SU-DHL-6 (cell line): ENCODE data around the gene CREB5.

Experiments
- EZH2phosphoT487 ChIP-seq: fragments of 200-600 bp; sonication (generic), shearing (Covaris generic); conservative IDR thresholded peaks from 2 replicates; pipeline ENCODE4 v1.6.1; 2018; ENCODE audit warnings: mild to moderate bottlenecking, antibody characterized with exemption, low read length, moderate library complexity, mixed read lengths
- TF ChIP-seq, protein P1 (sequence below): fragments of 200-600 bp; sonication (generic); IDR thresholded peaks from one replicate; pipeline ENCODE4 v1.5.1; 2017; ENCODE audit warnings: antibody characterized with exemption, mild to moderate bottlenecking, low read length, moderate library complexity; ENCODE audit not compliant: insufficient read depth, poor library complexity, severe bottlenecking

DNA sequence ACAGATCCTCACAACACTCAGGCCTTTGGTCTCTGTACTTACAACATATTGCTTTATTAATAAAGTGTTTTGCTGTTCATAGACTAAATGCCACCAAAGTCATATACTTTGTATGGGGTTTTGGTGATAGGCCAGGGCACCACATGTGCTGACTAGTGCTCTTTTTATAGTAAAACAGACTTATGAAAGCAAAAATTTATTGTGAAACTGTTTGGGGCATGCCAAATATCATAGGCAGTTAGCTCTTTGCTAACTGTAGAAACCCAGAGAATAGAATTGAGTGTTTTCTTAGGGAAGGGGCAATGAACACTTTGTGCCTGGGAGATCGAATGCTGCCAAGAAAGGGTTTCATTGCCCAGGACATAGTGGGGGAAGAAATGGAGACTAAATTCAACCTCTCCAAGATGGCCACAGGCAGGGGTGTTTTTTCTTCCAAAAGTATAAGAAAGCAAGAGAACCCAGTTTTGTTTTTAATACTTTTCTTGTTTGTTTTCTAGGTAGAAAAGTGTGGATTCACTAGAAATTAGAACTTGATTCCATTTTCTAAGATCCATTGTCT, 403.1 kb downstream of the CREB5 start:
- TF ChIP-seq, protein P1, sequence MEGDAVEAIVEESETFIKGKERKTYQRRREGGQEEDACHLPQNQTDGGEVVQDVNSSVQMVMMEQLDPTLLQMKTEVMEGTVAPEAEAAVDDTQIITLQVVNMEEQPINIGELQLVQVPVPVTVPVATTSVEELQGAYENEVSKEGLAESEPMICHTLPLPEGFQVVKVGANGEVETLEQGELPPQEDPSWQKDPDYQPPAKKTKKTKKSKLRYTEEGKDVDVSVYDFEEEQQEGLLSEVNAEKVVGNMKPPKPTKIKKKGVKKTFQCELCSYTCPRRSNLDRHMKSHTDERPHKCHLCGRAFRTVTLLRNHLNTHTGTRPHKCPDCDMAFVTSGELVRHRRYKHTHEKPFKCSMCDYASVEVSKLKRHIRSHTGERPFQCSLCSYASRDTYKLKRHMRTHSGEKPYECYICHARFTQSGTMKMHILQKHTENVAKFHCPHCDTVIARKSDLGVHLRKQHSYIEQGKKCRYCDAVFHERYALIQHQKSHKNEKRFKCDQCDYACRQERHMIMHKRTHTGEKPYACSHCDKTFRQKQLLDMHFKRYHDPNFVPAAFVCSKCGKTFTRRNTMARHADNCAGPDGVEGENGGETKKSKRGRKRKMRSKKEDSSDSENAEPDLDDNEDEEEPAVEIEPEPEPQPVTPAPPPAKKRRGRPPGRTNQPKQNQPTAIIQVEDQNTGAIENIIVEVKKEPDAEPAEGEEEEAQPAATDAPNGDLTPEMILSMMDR = no peak
- no peak for TF ChIP-seq EZH2phosphoT487
